Naive thymus-derived CD4-positive, alpha-beta T cell (primary cell): ENCODE measurements around the gene TXNL1. TPM values are rescaled to one million over a fixed set of nuclear protein-coding genes. Genes with fewer than 3 reads are reported as not detected.
A peak's percentile ranks its signal among the peaks of the same experiment; 100 is the strongest.
"Not testable (repeated sequence)": the region's sequence is repeated elsewhere in the genome, so short reads cannot be mapped to it uniquely, and the experiment has no call there.

Source experiments
- ATAC-seq: fragments of 150-1000 bp; cut with Tn5 transposase; 2 replicates; pipeline ENCODE4 v1.10.0; 2021; ENCODE audit warnings: mild to moderate bottlenecking, moderate library complexity
- CTCF ChIA-PET: fragments of 350-600 bp; sonication (Branson Sonifier 250); formaldehyde crosslinking; loops from one replicate; lab custom pipeline; 2021; ENCODE audit warnings: antibody characterized with exemption; lab: Charles Lee
- POLR2A ChIA-PET: fragments of 350-600 bp; sonication (Branson Sonifier 250); formaldehyde crosslinking; loops from one replicate; lab custom pipeline; 2021; ENCODE audit warnings: antibody characterized with exemption, inconsistent platforms; lab: Charles Lee
- DNase-seq, 9 donors: peaks; one replicate each; pipeline versions ENCODE4 v3.0.0 to v3.0.0-alpha.2; 2020 to 2022; ENCODE audit warnings: mixed read lengths in 1 of 9
- H3K27ac ChIP-seq: one replicate; pipeline ENCODE4 v1.7.0; 2013; ENCODE audit warnings: mild to moderate bottlenecking, low read depth, low read length, moderate library complexity
- H3K27me3 ChIP-seq, 2 donors: one replicate each; pipeline ENCODE4 v1.7.0; 2013; ENCODE audit warnings: low read length in 2 of 2, mild to moderate bottlenecking in 2 of 2, moderate library complexity in 2 of 2; ENCODE audit not compliant: control insufficient read depth in 2 of 2, insufficient read depth in 2 of 2
- H3K36me3 ChIP-seq, 3 experiments: 1 replicate in 2 of 3; 2 replicates in 1 of 3; pipeline ENCODE4 v1.7.0; 2013; ENCODE audit warnings: low read length in 3 of 3, mild to moderate bottlenecking in 3 of 3, moderate library complexity in 1 of 3; ENCODE audit not compliant: insufficient read depth in 3 of 3, control insufficient read depth in 2 of 3
- H3K4me1 ChIP-seq, 2 donors: one replicate each; pipeline ENCODE4 v1.7.0; 2013; ENCODE audit warnings: low read length in 2 of 2, mild to moderate bottlenecking in 2 of 2, moderate library complexity in 1 of 2; ENCODE audit not compliant: control insufficient read depth in 2 of 2, insufficient read depth in 2 of 2
- H3K4me3 ChIP-seq: 2 replicates; pipeline ENCODE4 v1.7.0; 2013; ENCODE audit warnings: mild to moderate bottlenecking, low read length
- H3K9me3 ChIP-seq, 3 experiments: 1 replicate in 2 of 3; 2 replicates in 1 of 3; pipeline ENCODE4 v1.7.0; 2013; ENCODE audit warnings: low read length in 3 of 3; ENCODE audit not compliant: control insufficient read depth in 2 of 3
- H3K27ac Mint-ChIP-seq, 9 donors: one replicate each; pipeline ENCODE4 v1.8.0; 2020 to 2022; ENCODE audit warnings: mixed read lengths in 9 of 9, mild to moderate bottlenecking in 8 of 9, moderate library complexity in 5 of 9, inconsistent platforms in 2 of 9
- H3K27me3 Mint-ChIP-seq, 5 donors: one replicate each; pipeline ENCODE4 v1.8.0; 2021 to 2022; ENCODE audit warnings: mixed read lengths in 5 of 5, mild to moderate bottlenecking in 1 of 5
- H3K36me3 Mint-ChIP-seq, 5 donors: one replicate each; pipeline ENCODE4 v1.8.0; 2020 to 2022; ENCODE audit warnings: mixed read lengths in 5 of 5, mild to moderate bottlenecking in 3 of 5, inconsistent platforms in 1 of 5
- H3K4me1 Mint-ChIP-seq, 7 donors: one replicate each; pipeline ENCODE4 v1.8.0; 2020 to 2022; ENCODE audit warnings: mixed read lengths in 7 of 7, mild to moderate bottlenecking in 3 of 7, inconsistent platforms in 1 of 7
- H3K4me3 Mint-ChIP-seq, 10 donors: one replicate each; pipeline ENCODE4 v1.8.0; 2020 to 2022; ENCODE audit warnings: mild to moderate bottlenecking in 10 of 10, mixed read lengths in 10 of 10, moderate library complexity in 6 of 10, inconsistent platforms in 2 of 10
- H3K9me3 Mint-ChIP-seq, 11 donors: one replicate each; pipeline ENCODE4 v1.8.0; 2020 to 2022; ENCODE audit warnings: mixed read lengths in 11 of 11, mild to moderate bottlenecking in 4 of 11, inconsistent platforms in 1 of 11, moderate library complexity in 1 of 11
- intact Hi-C, 2 donors: fragments of 100-400 bp; cut with micrococcal nuclease; formaldehyde crosslinking; loops; one replicate each; pipeline ENCODE4 v1.15.1; 2023
- polyA plus RNA-seq, 2 donors: library from polyadenylated mRNA; unstranded; fragments of 300-500 nt; fragmentation: Illumina TruSeq; gene quantifications; one replicate each; pipeline ENCODE4 v1.2.3, GENCODE V29; 2021
- total RNA-seq, 6 experiments: library from RNA in 5 of 6; stranded (reverse) in 5 of 6; gene quantifications; 1 replicate in 5 of 6; 2 replicates in 1 of 6; pipeline ENCODE4 v1.2.3 and lab custom pipeline; 2021 to 2026

The TXNL1 gene
- total and polyA plus RNA-seq, 7 experiments from 2014 or later: 32.4 to 65.5 (median 44.3) TPM

DNA sequence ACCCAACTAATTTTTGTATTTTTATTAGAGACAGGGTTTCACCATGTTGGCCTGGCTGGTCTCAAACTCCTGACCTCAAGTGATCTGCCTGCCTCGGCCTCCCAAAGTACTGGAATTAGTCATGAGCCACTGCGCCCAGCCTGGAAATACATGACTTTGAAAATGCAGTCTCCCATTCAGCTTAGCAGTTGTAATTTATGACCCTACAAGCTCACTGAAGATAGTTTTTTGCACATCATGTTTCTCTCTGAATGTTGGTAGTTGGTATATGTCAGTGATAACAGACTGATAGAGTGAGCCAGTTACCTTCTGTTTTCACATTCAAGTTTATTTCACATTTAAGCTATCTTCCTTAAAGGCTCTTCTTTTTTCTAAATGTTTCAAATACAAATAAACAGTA lies 19.9 kb upstream of the TXNL1 start:
- no peak overlapping the region for H3K27ac ChIP-seq
- no peaks in the 10 kb centered on the region for H3K9me3 Mint-ChIP-seq
- H3K9me3 ChIP-seq: no peaks in the 10 kb centered on the region
- peaks cover 36 to 78% (median 67%) of the 10 kb centered on the region in 7 donors for H3K4me1 Mint-ChIP-seq
- POLR2A ChIA-PET: no interaction called here
- CTCF ChIA-PET: interaction anchor here (0.9 kb wide), 1 partner anchor 42 kb away, joined by 3 read pairs; no protein-coding TSS in a partner anchor
- no peaks in the 10 kb centered on the region for H3K36me3 ChIP-seq
- H3K36me3 Mint-ChIP-seq: peaks cover 5 to 21% (median 16%) of the 10 kb centered on the region in 5 donors
- H3K27me3 Mint-ChIP-seq: no peaks in the 10 kb centered on the region
- H3K4me1 ChIP-seq: peaks cover 4 to 6% of the 10 kb centered on the region in 2 donors
- H3K4me3 Mint-ChIP-seq: no peak overlapping the region
- no peaks in the 10 kb centered on the region for H3K27me3 ChIP-seq
- H3K27ac Mint-ChIP-seq: no peak overlapping the region
- no peak for ATAC-seq
- intact Hi-C loops: no loop called here
- no peak overlapping the region for H3K4me3 ChIP-seq
- no peak for DNase-seq

DNA sequence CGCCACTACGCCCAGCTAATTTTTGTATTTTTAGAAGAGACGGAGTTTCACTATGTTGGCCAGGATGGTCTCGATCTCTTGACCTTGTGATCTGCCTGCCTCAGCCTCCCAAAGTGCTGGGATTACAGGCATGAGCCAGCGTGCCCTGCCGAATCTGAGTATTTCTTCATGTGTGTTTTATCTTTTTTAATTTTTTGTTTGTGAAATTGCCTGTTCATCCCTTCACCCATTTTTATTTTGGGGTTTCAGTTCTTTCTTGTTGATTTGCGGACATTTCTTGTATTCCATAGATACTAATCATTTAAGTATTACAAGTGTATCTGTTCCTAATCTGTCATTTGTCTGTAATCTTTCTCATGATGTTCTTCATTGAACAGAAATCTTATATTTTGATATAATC lies 15.9 kb upstream of the TXNL1 start:
- H3K27me3 ChIP-seq, H3K27me3 Mint-ChIP-seq, ATAC-seq, CTCF ChIA-PET, H3K9me3 ChIP-seq, H3K27ac ChIP-seq, DNase-seq, H3K4me3 ChIP-seq, H3K36me3 ChIP-seq, POLR2A ChIA-PET, H3K9me3 Mint-ChIP-seq: not testable (repeated sequence)
- peaks cover 19 to 27% of the 10 kb centered on the region in 2 donors for H3K4me1 ChIP-seq
- Mint-ChIP-seq H3K4me3 (peak overlapping the region in 8 of 10 donors; percentile 12 to 96 (median 36)), H3K36me3 (peaks cover 0 to 19% (median 5%) of the 10 kb centered on the region in 5 donors), H3K4me1 (peaks cover 37 to 74% (median 65%) of the 10 kb centered on the region in 7 donors), H3K27ac (peak overlapping the region in 8 of 9 donors; percentile 34 to 93 (median 60))
- intact Hi-C loops: loop anchor here (5.0 kb wide), 2 partner anchors 933 to 1067 kb away; partner anchors contain the start of genes TCF4 (in 2 of the 2) and FECH (in 1 of the 2)

DNA sequence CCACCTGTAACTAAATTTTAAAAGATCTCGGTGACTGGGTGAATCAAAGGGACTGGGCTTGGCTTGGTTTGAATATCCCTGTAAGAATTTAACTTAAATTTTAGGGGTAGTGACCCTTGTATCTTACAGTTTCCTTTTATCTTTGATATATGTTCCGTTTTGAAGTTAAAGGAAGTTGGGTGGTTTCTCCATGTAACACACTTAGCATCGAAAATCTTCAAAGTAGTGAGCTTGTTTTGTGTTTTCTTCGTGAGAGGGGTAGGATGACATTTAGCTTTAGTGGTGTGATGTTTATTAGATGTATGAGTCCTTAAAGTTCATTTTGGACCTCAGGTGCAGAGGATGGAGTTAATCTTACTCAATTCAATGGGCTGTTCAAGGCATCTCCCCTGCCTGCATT lies 14.4 kb upstream of the TXNL1 start:
- Histone ChIP-seq H3K27ac (peak overlapping the region; percentile 75), H3K36me3 (no peaks in the 10 kb centered on the region), H3K4me1 (peaks cover 19 to 27% of the 10 kb centered on the region in 2 donors), H3K27me3 (no peaks in the 10 kb centered on the region), H3K4me3 (no peak overlapping the region), H3K9me3 (no peaks in the 10 kb centered on the region)
- Mint-ChIP-seq H3K9me3 (peaks cover 0 to 6% (median 0%) of the 10 kb centered on the region in 11 donors), H3K36me3 (peaks cover 0 to 16% (median 0%) of the 10 kb centered on the region in 5 donors), H3K4me1 (peaks cover 32 to 68% (median 60%) of the 10 kb centered on the region in 7 donors), H3K4me3 (peak overlapping the region; percentile 62 to 97 (median 87)), H3K27me3 (no peaks in the 10 kb centered on the region), H3K27ac (peak overlapping the region; percentile 67 to 97 (median 90))
- ATAC-seq: no peak
- ChIA-PET CTCF (interaction anchor here (0.6 to 1.0 kb wide), 2 partner anchors 9 to 50 kb away, joined by 3 to 7 read pairs; no protein-coding TSS in a partner anchor), POLR2A (interaction anchor here (0.8 to 0.9 kb wide), 3 partner anchors 8 to 15 kb away, joined by 3 read pairs; no protein-coding TSS in a partner anchor)
- DNase-seq: peak in 5 of 9 donors; percentile 8 to 35 (median 27)
- intact Hi-C loops: loop anchor here (1.0 to 5.0 kb wide), 4 partner anchors 16 to 1066 kb away; partner anchors contain the start of genes FECH (in 2 of the 2) and TCF4 (in 2 of the 2)

DNA sequence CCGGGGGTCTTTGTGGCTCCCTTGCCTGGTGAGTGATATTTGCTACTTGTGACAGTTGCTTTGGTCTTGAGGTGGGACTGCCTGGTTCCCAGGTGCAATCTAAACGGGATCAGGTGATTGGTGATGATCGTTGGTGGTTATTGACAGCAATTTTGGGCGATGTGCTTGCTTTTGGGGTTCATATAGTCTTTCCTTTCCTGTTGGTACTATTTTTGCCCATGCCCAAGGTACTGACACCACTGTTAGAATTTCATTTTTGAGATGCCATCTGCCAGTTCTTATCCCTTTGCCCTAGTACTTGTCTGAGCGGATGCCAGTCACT lies 13.3 kb upstream of the TXNL1 start:
- H3K4me1 ChIP-seq: peaks cover 19 to 27% of the 10 kb centered on the region in 2 donors
- peaks cover 0 to 15% (median 5%) of the 10 kb centered on the region in 5 donors for H3K36me3 Mint-ChIP-seq
- ATAC-seq: no peak
- peaks cover 32 to 69% (median 61%) of the 10 kb centered on the region in 7 donors for H3K4me1 Mint-ChIP-seq
- no peaks in the 10 kb centered on the region for H3K9me3 ChIP-seq
- H3K27me3 Mint-ChIP-seq: no peaks in the 10 kb centered on the region
- H3K4me3 ChIP-seq: peak overlapping the region; percentile 94
- H3K27ac ChIP-seq: peak overlapping the region; percentile 75
- peaks cover 0 to 6% (median 0%) of the 10 kb centered on the region in 11 donors for H3K9me3 Mint-ChIP-seq
- intact Hi-C loops: loop anchor here (1.0 to 5.0 kb wide), 8 partner anchors 13 to 1064 kb away; partner anchors contain the start of genes FECH (in 2 of the 2), NARS1 (in 2 of the 2), TCF4 (in 2 of the 2) and TXNL1 (in 2 of the 2)
- H3K27ac Mint-ChIP-seq: peak overlapping the region; percentile 90 to 98 (median 95)
- peak overlapping the region; percentile 90 to 97 (median 95) for H3K4me3 Mint-ChIP-seq
- POLR2A ChIA-PET: interaction anchor here (0.8 to 3.6 kb wide), 3 partner anchors 12 to 971 kb away, joined by 3 to 68 read pairs (median 5); partner anchors contain the start of gene TXNL1
- no peaks in the 10 kb centered on the region for H3K27me3 ChIP-seq
- CTCF ChIA-PET: interaction anchor here (1.2 to 1.6 kb wide), 2 partner anchors 12 to 14 kb away, joined by 4 to 6 read pairs; no protein-coding TSS in a partner anchor
- no peaks in the 10 kb centered on the region for H3K36me3 ChIP-seq
- DNase-seq: no peak

DNA sequence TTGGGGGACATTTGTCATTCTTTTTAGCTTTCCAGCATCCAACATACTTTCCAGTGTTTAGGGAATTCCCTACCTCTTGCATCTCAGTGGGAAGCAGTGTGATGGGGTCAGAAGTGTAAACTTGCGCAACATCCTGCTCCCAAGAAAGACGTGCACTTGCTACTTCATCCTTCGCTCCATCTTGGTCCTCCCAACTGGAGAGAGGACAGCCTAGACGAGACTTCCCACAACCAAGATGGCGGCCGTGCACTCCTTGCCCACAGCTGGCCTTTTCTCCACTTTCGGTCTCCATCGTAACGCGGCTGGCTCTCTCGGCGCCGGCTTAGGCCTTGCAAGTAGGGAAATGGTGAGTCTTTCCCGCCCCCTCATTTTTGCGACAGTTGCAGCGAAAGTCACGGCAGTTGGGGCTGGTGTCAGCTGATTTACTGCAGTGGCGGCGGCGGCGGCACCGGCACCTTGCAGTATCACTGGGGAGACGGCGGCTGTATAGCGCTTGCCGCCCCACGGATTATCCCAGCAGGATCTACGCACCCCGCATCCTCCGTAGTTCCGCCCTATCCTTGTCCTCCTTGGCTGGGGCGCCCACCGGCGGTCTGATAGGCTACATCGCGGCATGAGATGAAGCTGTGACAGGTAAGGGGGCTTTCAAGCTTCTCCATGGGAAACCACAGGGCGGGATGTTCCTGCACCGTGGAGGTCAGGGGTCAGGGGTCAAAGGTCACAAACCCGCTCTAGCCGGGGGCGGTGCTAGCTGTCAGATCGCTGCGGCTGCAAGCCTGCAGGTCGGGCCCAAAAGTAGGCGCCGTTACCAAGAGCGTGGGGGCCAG lies 12.8 kb upstream of the TXNL1 start, which contains the start of gene WDR7:
TSS of gene WDR7 (plus strand) at position 416 of the 827 bp plus-strand sequence. CDS start 21,157 bp downstream, outside the sequence.
- peak within 1 kb of the TSS; percentile 75 for H3K27ac ChIP-seq
- H3K4me1 ChIP-seq: peaks cover 19 to 27% of the 10 kb centered on the region in 2 donors
- H3K36me3 ChIP-seq: no peaks in the 10 kb centered on the region
- peak; percentile 76 to 97 (median 95) for DNase-seq
- Mint-ChIP-seq H3K4me3 (peak within 1 kb of the TSS; percentile 90 to 97 (median 95)), H3K9me3 (peaks cover 0 to 6% (median 0%) of the 10 kb centered on the region in 11 donors), H3K36me3 (peaks cover 0 to 15% (median 5%) of the 10 kb centered on the region in 5 donors), H3K27ac (peak within 1 kb of the TSS; percentile 90 to 98 (median 95)), H3K27me3 (no peaks in the 10 kb centered on the region), H3K4me1 (peaks cover 32 to 70% (median 56%) of the 10 kb centered on the region in 7 donors)
- intact Hi-C loops: loop anchor here (1.0 to 5.0 kb wide), 6 partner anchors 13 to 1064 kb away; partner anchors contain the start of genes NARS1 (in 2 of the 2), TCF4 (in 2 of the 2), TXNL1 (in 2 of the 2) and FECH (in 1 of the 2)
- H3K27me3 ChIP-seq: no peaks in the 10 kb centered on the region
- ChIA-PET CTCF (interaction anchor here (1.2 to 1.6 kb wide), 2 partner anchors 12 to 15 kb away, joined by 4 to 6 read pairs; no protein-coding TSS in a partner anchor), POLR2A (interaction anchor here (0.6 to 3.6 kb wide), 5 partner anchors 11 to 1062 kb away, joined by 3 to 68 read pairs (median 3); partner anchors contain the start of gene TXNL1)
- peak within 1 kb of the TSS; percentile 94 for H3K4me3 ChIP-seq
- ATAC-seq: peak; percentile 93
- H3K9me3 ChIP-seq: no peaks in the 10 kb centered on the region

DNA sequence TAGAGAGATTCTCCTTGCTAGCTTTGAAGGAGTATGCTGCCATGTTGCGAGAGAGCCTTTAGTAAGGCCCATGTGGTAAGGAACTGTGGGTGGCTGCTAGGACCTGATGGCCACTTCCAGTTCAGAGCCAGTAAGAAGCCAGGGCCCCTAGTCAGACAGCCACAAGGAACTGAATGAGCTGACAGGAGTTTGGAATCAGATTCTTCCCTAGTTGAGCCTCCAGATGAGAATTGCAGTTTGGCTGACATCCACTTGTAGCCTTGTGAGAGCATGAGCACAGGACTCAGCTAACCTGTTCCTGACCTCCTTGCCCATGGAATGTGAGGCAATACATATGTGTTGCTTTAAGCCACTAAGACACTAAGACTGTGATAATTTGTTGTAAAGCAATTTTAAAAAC lies 11.6 kb upstream of the TXNL1 start:
- H3K36me3 Mint-ChIP-seq: peaks cover 0 to 15% (median 5%) of the 10 kb centered on the region in 5 donors
- DNase-seq: no peak
- H3K4me3 ChIP-seq: no peak overlapping the region
- H3K4me3 Mint-ChIP-seq: peak overlapping the region in 6 of 10 donors; percentile 90 to 97 (median 95)
- intact Hi-C loops: loop anchor here (2.0 to 5.0 kb wide), 3 partner anchors 937 to 1063 kb away; partner anchors contain the start of genes TCF4 (in 2 of the 2) and FECH (in 1 of the 2)
- no peak overlapping the region for H3K27ac ChIP-seq
- H3K27me3 ChIP-seq: no peaks in the 10 kb centered on the region
- H3K9me3 Mint-ChIP-seq: peaks cover 0 to 6% (median 0%) of the 10 kb centered on the region in 11 donors
- peak overlapping the region in 1 of 9 donors; percentile 97 for H3K27ac Mint-ChIP-seq
- no peaks in the 10 kb centered on the region for H3K27me3 Mint-ChIP-seq
- ChIA-PET CTCF (no interaction called here), POLR2A (interaction anchor here (3.6 kb wide), 1 partner anchor 10 kb away, joined by 68 read pairs; the partner anchor contains the start of gene TXNL1)
- no peak for ATAC-seq
- H3K36me3 ChIP-seq: no peaks in the 10 kb centered on the region
- no peaks in the 10 kb centered on the region for H3K9me3 ChIP-seq
- H3K4me1 ChIP-seq: peaks cover 19 to 27% of the 10 kb centered on the region in 2 donors
- peaks cover 29 to 66% (median 46%) of the 10 kb centered on the region in 7 donors for H3K4me1 Mint-ChIP-seq
